Spleen (tissue), 11 donors: Measurements from ENCODE around the gene PPP2R1B. TPM values are rescaled to one million over a fixed set of nuclear protein-coding genes. Genes with fewer than 3 reads are reported as not detected.

ENCODE experiments used
- DNase-seq: peaks from one replicate; pipeline ENCODE4 v3.0.0-alpha.2; 2020
- H3K27ac ChIP-seq, 8 donors: fragments of 200-600 bp; sonication (generic) in 7 of 8; 1 replicate in 4 of 8; 2 replicates in 4 of 8; pipeline versions ENCODE4 v1.5.0 to v1.8.0; 2016 to 2021; ENCODE audit warnings: inconsistent platforms in 4 of 8, mild to moderate bottlenecking in 4 of 8, moderate library complexity in 1 of 8
- H3K27me3 ChIP-seq, 7 donors: fragments of 200-600 bp; sonication (generic) in 6 of 7; replicated peaks in 1 of 7; 1 replicate in 4 of 7; 2 replicates in 3 of 7; pipeline versions ENCODE4 v1.5.0 to v1.8.0; 2016 to 2021; ENCODE audit warnings: inconsistent platforms in 3 of 7, mild to moderate bottlenecking in 1 of 7
- H3K36me3 ChIP-seq, 6 donors: fragments of 200-600 bp; sonication (generic) in 5 of 6; 1 replicate in 4 of 6; 2 replicates in 2 of 6; pipeline versions ENCODE4 v1.5.0 to v1.8.0; 2016 to 2021; ENCODE audit warnings: inconsistent platforms in 2 of 6
- H3K4me1 ChIP-seq, 6 donors: fragments of 200-600 bp; sonication (generic) in 5 of 6; 1 replicate in 3 of 6; 2 replicates in 3 of 6; pipeline versions ENCODE4 v1.5.0 to v1.8.0; 2016 to 2021; ENCODE audit warnings: inconsistent platforms in 3 of 6
- H3K4me3 ChIP-seq, 8 donors: fragments of 200-600 bp; sonication (generic) in 7 of 8; 1 replicate in 4 of 8; 2 replicates in 4 of 8; pipeline versions ENCODE4 v1.5.0 to v1.8.0; 2016 to 2021; ENCODE audit warnings: inconsistent platforms in 4 of 8, mild to moderate bottlenecking in 4 of 8, moderate library complexity in 2 of 8
- H3K9me3 ChIP-seq, 8 donors: fragments of 200-600 bp; sonication (generic) in 7 of 8; 1 replicate in 4 of 8; 2 replicates in 4 of 8; pipeline versions ENCODE4 v1.5.0 to v1.8.0; 2016 to 2021; ENCODE audit warnings: inconsistent platforms in 4 of 8
- POLR2A ChIP-seq, 3 donors: fragments of 450-650 bp; IDR thresholded peaks; one replicate each; pipeline ENCODE4 v1.5.1; 2017; ENCODE audit warnings: antibody characterized with exemption in 3 of 3, mild to moderate bottlenecking in 1 of 3
- POLR2AphosphoS5 ChIP-seq, 3 donors: sonication (generic); formaldehyde crosslinking; IDR thresholded peaks; one replicate each; pipeline ENCODE4 v1.5.1; 2017; ENCODE audit warnings: antibody characterized with exemption in 3 of 3
- WGBS, 5 donors: extraction: QIAGEN DNeasy Blood & Tissue Kit in 3 of 5; methylation state at CpG; one replicate each; pipeline versions ENCODE4 v1.1.5 to v1.1.7; 2013 to 2018; 5-methylcytosine and 5-hydroxymethylcytosine counted together
- intact Hi-C: fragments of 100-400 bp; cut with DNase I; formaldehyde crosslinking; loops from one replicate; pipeline ENCODE4 v1.15.0; 2023; ENCODE audit warnings: low total_unique reads
- polyA plus RNA-seq, 3 donors: library from polyadenylated mRNA; stranded (reverse); fragments of 200-250 nt; gene quantifications; one replicate each; pipeline ENCODE4 v1.2.1, GENCODE V29; 2013
- total RNA-seq, 7 donors: library from RNA; depleted of rRNA in 3 of 7; stranded (reverse); fragments of >200 nt in 3 of 7; fragmentation: NEBNext Ultra II Directional in 4 of 7; extraction: Animal tissue kit (Norgen Biotek cat#: 25700) in 4 of 7; gene quantifications; one replicate each; pipeline versions ENCODE4 v1.1.0 to v1.2.1, GENCODE V29; 2016 to 2021
- TF ChIP-seq, protein P1 (sequence below), 11 experiments: fragments of 200-600 bp in 7 of 11; fragments of 450-650 bp in 4 of 11; sonication (generic) in 4 of 11; IDR thresholded peaks in 8 of 11; conservative IDR thresholded peaks in 3 of 11; 1 replicate in 7 of 11; 2 replicates in 4 of 11; pipeline versions ENCODE4 v1.4.0 to v1.8.0; 2016 to 2021; ENCODE audit warnings: antibody characterized with exemption in 11 of 11, inconsistent platforms in 4 of 11, mild to moderate bottlenecking in 1 of 11
- donor health status: healthy with polysubstance abuse.
- donor health status: DM: no; HTN: no; CAD: no; lungs with moderate emphysema.
- donor health status: DM: no; HTN: no; CAD: no.
- donor health status: Bipolar disorder and iron deficiency.
- donor health status: healthy.
- donor health status: DM: no; HTN: no; CAD: no.
- donor health status: DM: yes; HTN: yes; CAD: no.

The PPP2R1B gene
- total and polyA plus RNA-seq, 10 donors = 4.0 to 30.3 (median 22.9) TPM

DNA sequence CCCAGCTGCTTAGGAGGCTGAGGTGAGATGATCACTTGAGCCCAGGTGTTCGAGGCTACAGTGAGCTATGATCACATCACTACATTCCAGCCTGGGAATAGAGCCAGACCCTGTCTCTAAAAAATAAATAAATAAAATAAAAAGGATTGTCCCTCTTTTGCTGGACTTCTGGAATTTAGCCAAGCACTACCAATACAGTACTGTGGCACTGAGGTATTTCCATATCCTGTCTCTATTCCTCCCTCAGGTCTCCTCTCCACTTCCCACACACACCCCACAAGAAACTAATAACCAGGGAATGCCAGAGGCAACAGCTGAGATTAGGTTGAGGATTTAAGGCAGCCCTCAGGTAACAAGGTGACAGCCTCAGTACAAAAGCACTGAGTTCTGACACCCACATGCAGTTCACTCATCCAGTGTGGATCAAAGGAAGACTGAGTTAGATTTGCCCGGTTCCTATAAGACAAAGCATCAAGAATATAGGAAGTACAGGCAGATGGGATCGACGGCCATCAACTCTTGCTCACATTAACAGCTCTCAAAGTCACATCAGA is 4.5 kb upstream of the PPP2R1B start:
- DNase-seq = no peak
- Histone ChIP-seq H3K4me1 (peaks cover 0 to 17% (median 9%) of the 10 kb centered on the region in 6 donors), H3K4me3 (no peak overlapping the region), H3K27me3 (no peaks in the 10 kb centered on the region), H3K27ac (no peak overlapping the region), H3K36me3 (no peaks in the 10 kb centered on the region), H3K9me3 (no peaks in the 10 kb centered on the region)
- 82 to 94% (median 88%) methylated on average over 4 of the region's 4 CpGs for WGBS, 5 donors
- no peak for TF ChIP-seq POLR2AphosphoS5 (IDR thresholded peaks at IDR 0.05)
- TF ChIP-seq, protein P1, sequence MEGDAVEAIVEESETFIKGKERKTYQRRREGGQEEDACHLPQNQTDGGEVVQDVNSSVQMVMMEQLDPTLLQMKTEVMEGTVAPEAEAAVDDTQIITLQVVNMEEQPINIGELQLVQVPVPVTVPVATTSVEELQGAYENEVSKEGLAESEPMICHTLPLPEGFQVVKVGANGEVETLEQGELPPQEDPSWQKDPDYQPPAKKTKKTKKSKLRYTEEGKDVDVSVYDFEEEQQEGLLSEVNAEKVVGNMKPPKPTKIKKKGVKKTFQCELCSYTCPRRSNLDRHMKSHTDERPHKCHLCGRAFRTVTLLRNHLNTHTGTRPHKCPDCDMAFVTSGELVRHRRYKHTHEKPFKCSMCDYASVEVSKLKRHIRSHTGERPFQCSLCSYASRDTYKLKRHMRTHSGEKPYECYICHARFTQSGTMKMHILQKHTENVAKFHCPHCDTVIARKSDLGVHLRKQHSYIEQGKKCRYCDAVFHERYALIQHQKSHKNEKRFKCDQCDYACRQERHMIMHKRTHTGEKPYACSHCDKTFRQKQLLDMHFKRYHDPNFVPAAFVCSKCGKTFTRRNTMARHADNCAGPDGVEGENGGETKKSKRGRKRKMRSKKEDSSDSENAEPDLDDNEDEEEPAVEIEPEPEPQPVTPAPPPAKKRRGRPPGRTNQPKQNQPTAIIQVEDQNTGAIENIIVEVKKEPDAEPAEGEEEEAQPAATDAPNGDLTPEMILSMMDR (IDR thresholded peaks at IDR 0.05 in 8 of 11, conservative IDR thresholded peaks at IDR 0.05 in 3 of 11) = no peak
- TF ChIP-seq POLR2A (IDR thresholded peaks at IDR 0.05) = no peak
- intact Hi-C loops = loop anchor here (10.0 kb wide), 1 partner anchor 74 kb away; no protein-coding TSS in a partner anchor

DNA sequence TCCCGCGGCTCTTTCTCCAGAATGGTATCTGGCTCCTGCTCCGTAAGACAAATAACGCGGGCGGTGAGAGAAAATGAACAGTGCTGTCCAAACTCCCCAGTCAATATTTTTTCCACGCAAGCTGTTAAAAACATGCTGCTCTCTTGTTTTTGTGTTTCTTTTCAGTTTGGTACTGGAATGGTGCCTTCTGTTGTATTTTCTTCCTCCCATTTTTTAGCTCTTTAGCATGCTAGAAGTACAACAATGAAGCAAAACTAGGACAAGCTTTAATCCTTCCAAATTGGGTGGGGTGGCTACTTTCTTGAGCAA is 599 bp upstream of the PPP2R1B start:
- Histone ChIP-seq H3K4me3 (peak overlapping the region; percentile 87 to 98 (median 92)), H3K9me3 (no peaks in the 10 kb centered on the region), H3K27me3 (no peaks in the 10 kb centered on the region), H3K4me1 (peaks cover 8 to 52% (median 27%) of the 10 kb centered on the region in 6 donors), H3K36me3 (peaks cover 0 to 28% (median 13%) of the 10 kb centered on the region in 6 donors), H3K27ac (peak overlapping the region; percentile 46 to 87 (median 80))
- no peak for DNase-seq
- WGBS, 5 donors = 2 to 11% (median 4%) methylated on average over 7 of the region's 7 CpGs
- intact Hi-C loops = no loop called here
- TF ChIP-seq, protein P1 (IDR thresholded peaks at IDR 0.05 in 8 of 11, conservative IDR thresholded peaks at IDR 0.05 in 3 of 11) = no peak
- no peak for TF ChIP-seq POLR2AphosphoS5 (IDR thresholded peaks at IDR 0.05)
- no peak for TF ChIP-seq POLR2A (IDR thresholded peaks at IDR 0.05)

DNA sequence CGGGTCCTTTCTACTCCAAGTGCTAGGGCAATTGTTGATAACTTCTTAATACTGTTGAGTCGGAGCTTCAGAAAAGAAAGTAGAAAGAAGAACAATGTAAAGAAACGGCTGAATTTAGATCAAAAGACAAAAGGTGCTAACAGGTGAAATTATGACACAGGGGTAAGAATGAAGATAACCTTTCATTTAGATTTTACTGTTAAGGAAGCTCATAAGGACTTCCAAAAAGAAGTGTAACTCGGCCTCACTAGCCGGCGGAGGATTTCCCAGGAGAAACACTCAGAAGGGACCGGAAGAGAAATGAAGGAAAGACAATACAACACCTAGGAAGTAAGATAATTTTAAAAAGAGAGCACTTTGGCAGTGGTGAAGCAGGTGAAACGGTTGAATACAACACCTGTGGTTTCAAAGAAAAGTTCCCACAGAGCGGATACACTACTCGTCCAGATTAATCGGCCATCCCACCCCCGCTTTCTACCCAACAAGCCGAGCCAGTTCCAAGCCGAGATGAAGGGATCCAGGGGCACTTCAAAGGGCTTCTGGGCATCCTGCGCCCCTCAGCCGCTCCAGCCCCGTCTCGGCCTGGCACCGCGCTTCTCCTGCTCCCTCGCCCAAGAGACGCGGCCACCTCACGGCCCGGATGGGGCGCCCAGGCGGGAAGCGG is 737 bp downstream of the PPP2R1B start:
- 2 to 3% (median 3%) methylated on average over 23 to 28 of the region's 28 CpGs for WGBS, 5 donors
- H3K27ac ChIP-seq = peak overlapping the region; percentile 36 to 87 (median 80)
- H3K36me3 ChIP-seq = peaks cover 0 to 41% (median 26%) of the 10 kb centered on the region in 6 donors
- no peak for DNase-seq
- H3K4me3 ChIP-seq = peak overlapping the region; percentile 87 to 98 (median 92)
- intact Hi-C loops = no loop called here
- no peaks in the 10 kb centered on the region for H3K27me3 ChIP-seq
- peaks cover 8 to 54% (median 27%) of the 10 kb centered on the region in 6 donors for H3K4me1 ChIP-seq
- TF ChIP-seq, protein P1 (IDR thresholded peaks at IDR 0.05 in 8 of 11, conservative IDR thresholded peaks at IDR 0.05 in 3 of 11) = no peak
- TF ChIP-seq POLR2AphosphoS5 (IDR thresholded peaks at IDR 0.05) = no peak
- TF ChIP-seq POLR2A (IDR thresholded peaks at IDR 0.05) = no peak
- H3K9me3 ChIP-seq = no peaks in the 10 kb centered on the region

DNA sequence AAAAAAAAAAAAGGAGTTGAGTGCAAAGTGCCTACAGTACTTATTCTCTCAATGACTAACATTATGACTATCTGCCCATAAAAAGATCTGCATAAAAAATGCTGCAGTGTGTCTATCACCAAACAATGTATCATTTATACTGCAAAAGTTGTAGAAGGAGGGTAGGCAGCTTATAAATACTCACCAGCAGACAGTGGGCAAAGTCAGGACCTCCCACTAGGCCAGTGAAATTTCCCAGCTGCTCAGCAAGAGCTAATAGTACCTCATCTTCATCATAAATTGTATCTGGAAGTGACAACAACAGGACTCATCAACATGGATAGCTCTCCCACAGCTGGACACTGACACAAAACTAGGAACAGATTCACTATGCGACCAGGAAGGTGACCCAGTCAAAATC is 1.6 kb downstream of the PPP2R1B start:
- H3K4me1 ChIP-seq = peaks cover 8 to 54% (median 27%) of the 10 kb centered on the region in 6 donors
- intact Hi-C loops = no loop called here
- peak overlapping the region in 1 of 8 donors; percentile 84 for H3K27ac ChIP-seq
- H3K27me3 ChIP-seq = no peaks in the 10 kb centered on the region
- TF ChIP-seq, protein P1 (IDR thresholded peaks at IDR 0.05 in 8 of 11, conservative IDR thresholded peaks at IDR 0.05 in 3 of 11) = no peak
- TF ChIP-seq POLR2AphosphoS5 (IDR thresholded peaks at IDR 0.05) (no peak), POLR2A (IDR thresholded peaks at IDR 0.05) (no peak)
- H3K4me3 ChIP-seq = peak overlapping the region in 6 of 8 donors; percentile 87 to 98 (median 92)
- peaks cover 0 to 49% (median 34%) of the 10 kb centered on the region in 6 donors for H3K36me3 ChIP-seq
- WGBS, 5 donors = 74 to 93% (median 85%) methylated on average over 1 of the region's 1 CpG
- no peaks in the 10 kb centered on the region for H3K9me3 ChIP-seq
- DNase-seq = no peak
